Activated T-helper 2 cell treated with anti-CD3 and anti-CD28 coated beads, Interferon-gamma antibody, Interleukin-2, Interleukin-4, amounts not matched to agents 10 μg/mL and 5 μg/mL and 100 μg/mL, durations not matched to agents 14 hours and 24 hours and 36 hours (primary cell): ENCODE measurements around the gene ZNF284. TPM values are rescaled to one million over a fixed set of nuclear protein-coding genes. Genes with fewer than 3 reads are reported as not detected.
"Not testable (repeated sequence)": the region's sequence is repeated elsewhere in the genome, so short reads cannot be mapped to it uniquely, and the experiment has no call there.

Experiments used
- DNase-seq: peaks from one replicate; pipeline ENCODE4 v3.0.0; 2021; ENCODE audit warnings: low spot score
- H3K27ac Mint-ChIP-seq: one replicate; pipeline ENCODE4 v1.8.0; 2021; ENCODE audit warnings: mixed read lengths
- H3K27me3 Mint-ChIP-seq: one replicate; pipeline ENCODE4 v1.8.0; 2021; ENCODE audit warnings: low read depth, mixed read lengths
- H3K36me3 Mint-ChIP-seq: one replicate; pipeline ENCODE4 v1.8.0; 2021; ENCODE audit warnings: low read depth, mixed read lengths
- H3K4me1 Mint-ChIP-seq: one replicate; pipeline ENCODE4 v1.8.0; 2021; ENCODE audit warnings: low read depth, mixed read lengths
- H3K4me3 Mint-ChIP-seq: one replicate; pipeline ENCODE4 v1.8.0; 2021; ENCODE audit warnings: low read depth, mild to moderate bottlenecking, moderate library complexity, mixed read lengths
- H3K9me3 Mint-ChIP-seq: one replicate; pipeline ENCODE4 v1.8.0; 2021; ENCODE audit warnings: mixed read lengths
- intact Hi-C: fragments of 100-400 bp; cut with micrococcal nuclease; formaldehyde crosslinking; loops from one replicate; pipeline ENCODE4 v1.15.1; 2023
- total RNA-seq: library from RNA; stranded (reverse); gene quantifications from 2 replicates; pipeline ENCODE4 v1.2.3, GENCODE V29; 2022

Gene ZNF284
- total RNA-seq, 1 donor from 2014 or later: 1.4 TPM

DNA sequence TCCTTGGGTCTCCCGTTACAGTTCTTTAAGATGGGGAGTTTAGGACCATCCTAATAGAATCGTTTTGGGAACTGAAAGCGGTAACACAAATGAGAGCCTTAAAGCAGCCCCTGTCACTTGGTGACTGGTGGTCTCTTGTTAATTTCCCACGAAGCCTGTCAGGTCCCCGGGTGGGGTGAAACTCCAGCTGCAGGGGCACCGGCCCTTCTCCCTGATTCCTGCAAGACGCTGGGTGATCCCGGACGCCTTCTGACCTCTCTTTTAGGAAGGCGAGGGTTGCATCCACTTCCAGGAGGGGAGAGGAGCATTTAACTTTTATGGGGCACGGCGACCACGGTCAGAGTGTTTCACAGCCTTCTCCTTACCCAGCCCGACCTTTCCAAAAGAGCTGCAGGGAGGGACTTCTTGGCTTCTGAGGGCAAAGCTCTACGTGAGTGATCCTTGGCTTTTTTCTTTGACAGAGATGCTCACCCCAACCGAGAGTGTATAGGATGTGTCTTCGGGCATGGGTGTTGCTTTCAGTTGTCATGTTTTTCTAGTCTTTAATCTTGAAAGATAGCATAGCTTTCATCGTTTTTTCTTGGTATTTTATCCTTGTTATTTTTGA is 41.9 kb downstream of the ZNF284 start:
- peaks cover 14% of the 10 kb centered on the region for H3K4me1 Mint-ChIP-seq
- no peak for DNase-seq
- H3K36me3 Mint-ChIP-seq: peaks cover 51% of the 10 kb centered on the region
- H3K27ac Mint-ChIP-seq: no peak overlapping the region
- intact Hi-C loops: loop anchor here (1.0 to 10.0 kb wide), 6 partner anchors 20 to 391 kb away; partner anchors contain the start of genes ZNF180, ZNF224, ZNF226 and ZNF227
- H3K9me3 Mint-ChIP-seq: peaks cover 20% of the 10 kb centered on the region
- peak overlapping the region; percentile 99 for H3K4me3 Mint-ChIP-seq
- no peaks in the 10 kb centered on the region for H3K27me3 Mint-ChIP-seq

DNA sequence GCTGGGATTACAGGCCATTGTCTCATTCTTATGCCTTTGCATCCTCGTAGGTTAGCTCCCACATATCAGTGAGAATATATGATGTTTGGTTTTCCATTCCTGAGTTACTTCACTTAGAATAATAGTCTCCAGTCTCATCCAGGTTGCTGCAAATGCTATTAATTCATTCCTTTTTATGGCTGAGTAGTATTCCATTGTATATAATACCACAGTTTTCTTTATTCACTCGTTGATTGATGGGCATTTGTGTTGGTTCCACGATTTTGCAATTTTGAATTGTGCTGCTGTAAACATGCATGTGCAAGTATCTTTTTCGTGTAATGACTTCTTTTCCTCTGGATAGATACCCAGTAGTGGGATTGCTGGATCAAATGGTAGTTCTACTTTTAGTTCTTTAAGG is 49.2 kb downstream of the ZNF284 start:
- Mint-ChIP-seq H3K36me3 (peaks cover 90% of the 10 kb centered on the region), H3K9me3 (peaks cover 58% of the 10 kb centered on the region)
- H3K27ac Mint-ChIP-seq, H3K27me3 Mint-ChIP-seq, DNase-seq, intact Hi-C loops, H3K4me3 Mint-ChIP-seq, H3K4me1 Mint-ChIP-seq: not testable (repeated sequence)

DNA sequence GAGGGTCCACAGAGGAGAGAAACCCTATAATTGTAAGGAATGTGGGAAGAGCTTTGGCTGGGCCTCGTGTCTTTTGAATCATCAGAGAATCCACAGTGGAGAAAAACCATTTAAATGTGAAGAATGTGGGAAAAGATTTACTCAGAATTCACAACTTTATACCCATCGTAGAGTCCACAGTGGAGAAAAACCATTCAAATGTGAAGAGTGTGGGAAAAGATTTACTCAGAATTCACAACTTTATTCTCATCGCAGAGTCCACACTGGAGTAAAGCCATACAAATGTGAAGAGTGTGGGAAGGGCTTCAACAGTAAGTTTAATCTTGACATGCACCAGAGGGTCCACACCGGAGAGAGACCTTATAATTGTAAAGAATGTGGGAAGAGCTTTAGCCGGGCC is 60.0 kb downstream of the ZNF284 start:
- Mint-ChIP-seq H3K9me3 (peaks cover 46% of the 10 kb centered on the region), H3K4me3 (no peak overlapping the region), H3K27ac (no peak overlapping the region), H3K4me1 (no peaks in the 10 kb centered on the region), H3K27me3 (no peaks in the 10 kb centered on the region), H3K36me3 (peaks cover 37% of the 10 kb centered on the region)
- intact Hi-C loops: no loop called here
- DNase-seq: no peak

Other genes starting within 250 kb of the ZNF284 start
- gene ZNF283, start 244.8 kb upstream of the ZNF284 start, total RNA-seq: 3.6 and 4.6 TPM in 2 replicates
- gene ZNF404, start 188.2 kb upstream of the ZNF284 start, total RNA-seq: 0.53 and 1.7 TPM in 2 replicates
- 11.1 and 12.2 TPM in 2 replicates for gene ZNF45, start 136.9 kb upstream of the ZNF284 start, total RNA-seq
- gene ZNF221, start 120.9 kb upstream of the ZNF284 start, total RNA-seq: 0.92 and 1.4 TPM in 2 replicates
- gene ZNF155, start 88.0 kb upstream of the ZNF284 start, total RNA-seq: 4.7 and 5.5 TPM in 2 replicates
- 3.8 and 4.5 TPM in 2 replicates for gene ZNF230, start 69.2 kb upstream of the ZNF284 start, total RNA-seq
- gene ZNF222, start 46.8 kb upstream of the ZNF284 start, total RNA-seq: 0.99 and 1.8 TPM in 2 replicates
- gene ZNF223, start 20.1 kb upstream of the ZNF284 start, total RNA-seq: not detected in 2 replicates
- gene ZNF224, start 22.2 kb downstream of the ZNF284 start, total RNA-seq: 19.4 and 22.3 TPM in 2 replicates
- 3.5 and 3.6 TPM in 2 replicates for gene ZNF225, start 41.2 kb downstream of the ZNF284 start, total RNA-seq
- 10.3 and 11.6 TPM in 2 replicates for gene ZNF234, start 69.4 kb downstream of the ZNF284 start, total RNA-seq
- 6.6 and 9.8 TPM in 2 replicates for gene ZNF226, start 92.9 kb downstream of the ZNF284 start, total RNA-seq
- 17.6 and 17.7 TPM in 2 replicates for gene ZNF227, start 140.4 kb downstream of the ZNF284 start, total RNA-seq
- gene ZNF233, start 187.7 kb downstream of the ZNF284 start, total RNA-seq: not detected in 2 replicates
- 2.7 and 3.1 TPM in 2 replicates for gene ZNF235, start 232.9 kb downstream of the ZNF284 start, total RNA-seq